GM23248 (cell line): ENCODE data around the gene GCSH. TPM values are rescaled to one million over a fixed set of nuclear protein-coding genes. Genes with fewer than 3 reads are reported as not detected.

Experiments
- DNase-seq: peaks from one replicate; pipeline ENCODE4 v3.0.0-alpha.2; 2015
- H2AFZ ChIP-seq: fragments of 200-600 bp; sonication (generic); 2 replicates; pipeline ENCODE4 v1.6.1; 2016; ENCODE audit warnings: antibody characterized with exemption
- H3F3A ChIP-seq: fragments of 200-600 bp; sonication (generic); 2 replicates; pipeline ENCODE4 v1.6.1; 2016; ENCODE audit warnings: mild to moderate bottlenecking, antibody characterized with exemption, mixed run types; ENCODE audit not compliant: insufficient read depth
- H3K27ac ChIP-seq: fragments of 200-600 bp; sonication (generic); 2 replicates; pipeline ENCODE4 v1.5.1; 2016; ENCODE audit warnings: mild to moderate bottlenecking
- H3K27me3 ChIP-seq: fragments of 200-600 bp; sonication (generic); replicated peaks from 2 replicates; pipeline ENCODE4 v1.6.1; 2016; ENCODE audit warnings: mild to moderate bottlenecking; ENCODE audit not compliant: insufficient read depth
- H3K36me3 ChIP-seq: fragments of 200-600 bp; sonication (generic); 2 replicates; pipeline ENCODE4 v1.6.1; 2016; ENCODE audit warnings: low read depth, mild to moderate bottlenecking
- H3K4me1 ChIP-seq: fragments of 200-600 bp; sonication (generic); 2 replicates; pipeline ENCODE4 v1.6.1; 2016; ENCODE audit warnings: mild to moderate bottlenecking; ENCODE audit not compliant: insufficient read depth
- H3K4me2 ChIP-seq: fragments of 200-600 bp; sonication (generic); one replicate; pipeline ENCODE4 v1.6.1; 2016; ENCODE audit warnings: mild to moderate bottlenecking; ENCODE audit not compliant: unreplicated experiment
- H3K4me3 ChIP-seq: fragments of 200-600 bp; sonication (generic); 2 replicates; pipeline ENCODE4 v1.5.1; 2016; ENCODE audit warnings: mild to moderate bottlenecking
- H3K79me2 ChIP-seq: fragments of 200-600 bp; sonication (generic); 2 replicates; pipeline ENCODE4 v1.6.1; 2016; ENCODE audit warnings: mild to moderate bottlenecking; ENCODE audit not compliant: insufficient read depth
- H3K9ac ChIP-seq: fragments of 200-600 bp; sonication (generic); 2 replicates; pipeline ENCODE4 v1.6.1; 2016; ENCODE audit warnings: mild to moderate bottlenecking
- H3K9me2 ChIP-seq: fragments of 200-600 bp; sonication (generic); 2 replicates; pipeline ENCODE4 v1.6.1; 2016; ENCODE audit warnings: mixed run types, mild to moderate bottlenecking, moderate library complexity; ENCODE audit not compliant: insufficient read depth
- H3K9me3 ChIP-seq: fragments of 200-600 bp; sonication (generic); one replicate; pipeline ENCODE4 v1.6.1; 2017; ENCODE audit warnings: low read depth
- H4K20me1 ChIP-seq: fragments of 200-600 bp; sonication (generic); 2 replicates; pipeline ENCODE4 v1.6.0; 2016; ENCODE audit not compliant: insufficient read depth
- EZH2 ChIP-seq: fragments of 200-600 bp; sonication (generic); IDR thresholded peaks from 2 replicates; pipeline ENCODE4 v1.6.1; 2018; ENCODE audit warnings: antibody characterized with exemption, mild to moderate bottlenecking; ENCODE audit not compliant: insufficient read depth, poor library complexity, severe bottlenecking
- EZH2phosphoT487 ChIP-seq: fragments of 200-600 bp; sonication (generic); IDR thresholded peaks from 2 replicates; pipeline ENCODE4 v1.6.1; 2018; ENCODE audit warnings: antibody characterized with exemption, moderate library complexity, mild to moderate bottlenecking, low read depth; ENCODE audit not compliant: insufficient read depth
- WGBS, 2 experiments: methylation state at CpG; one replicate each; pipeline ENCODE4 v1.1.6; 2015 to 2017; ENCODE audit warnings: low lambda C conversion rate in 2 of 2, low coverage in 1 of 2; ENCODE audit errors: missing lambda C conversion rate in 2 of 2; 5-methylcytosine and 5-hydroxymethylcytosine counted together
- in situ Hi-C: fragments of 300-500 bp; cut with MboI; formaldehyde crosslinking; loops from 2 replicates; pipeline ENCODE4 v1.15.0; 2020
- polyA plus RNA-seq: library from polyadenylated mRNA; unstranded; fragments of >200 nt; fragmentation: Nextera tagmentation; extraction: Ambion mirVana; gene quantifications from 2 replicates; pipeline ENCODE4 v1.2.1, GENCODE V29; 2016
- total RNA-seq: library from RNA; depleted of rRNA; stranded (reverse); fragments of >200 nt; shearing (Covaris generic); gene quantifications from 2 replicates; pipeline ENCODE4 v1.2.3, GENCODE V29; 2014

Gene GCSH
- total and polyA plus RNA-seq, 2 experiments from 2014 or later = 26.3 to 57.0 TPM

- DNase-seq = no peak
- H3K79me2 ChIP-seq = no peaks in the 10 kb centered on the region
- no peaks in the 10 kb centered on the region for H3K4me1 ChIP-seq
- H3K4me2 ChIP-seq = no peak overlapping the region
- in situ Hi-C loops = no loop called here
- no peaks in the 10 kb centered on the region for H4K20me1 ChIP-seq
- no peak overlapping the region for H2AFZ ChIP-seq
- H3K4me3 ChIP-seq = no peak overlapping the region
- 62 to 69% methylated on average over 11 of the region's 11 CpGs for WGBS, 2 experiments
- H3K27ac ChIP-seq = no peak overlapping the region
- no peaks in the 10 kb centered on the region for H3K36me3 ChIP-seq
- no peaks in the 10 kb centered on the region for H3F3A ChIP-seq
- H3K9me2 ChIP-seq = no peaks in the 10 kb centered on the region
- no peak overlapping the region for H3K9ac ChIP-seq
- H3K27me3 ChIP-seq = no peaks in the 10 kb centered on the region
- TF ChIP-seq EZH2 = no peak
- no peak for TF ChIP-seq EZH2phosphoT487
- H3K9me3 ChIP-seq = no peaks in the 10 kb centered on the region
These were observed 42.4 kb downstream of the GCSH start for GRCh38 chr16:81053761-81054160.

DNA sequence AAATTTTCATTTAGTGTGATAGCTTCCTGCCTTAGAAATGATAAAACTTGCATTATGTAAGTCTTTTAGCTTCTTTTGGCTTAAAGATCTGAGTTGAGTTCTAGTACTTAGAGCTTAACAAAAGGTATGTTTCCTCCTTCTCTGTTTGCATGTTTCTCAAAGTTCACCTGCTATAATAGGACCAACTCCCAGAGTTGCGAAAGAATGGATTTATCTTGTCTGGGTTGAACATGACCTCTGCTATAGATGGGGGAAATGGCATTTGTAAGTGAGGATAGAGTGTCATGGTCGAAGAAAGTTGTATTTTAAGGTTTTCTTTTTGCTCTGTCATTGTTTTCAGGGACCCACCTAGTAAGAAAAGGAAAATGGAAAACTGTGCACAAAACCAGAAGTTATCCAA lies 53.4 kb downstream of the GCSH start:
- H3K27ac ChIP-seq = no peak overlapping the region
- H3F3A ChIP-seq = no peaks in the 10 kb centered on the region
- DNase-seq = no peak
- TF ChIP-seq EZH2phosphoT487 (no peak), EZH2 (no peak)
- in situ Hi-C loops = loop anchor here (25.0 kb wide), 1 partner anchor 694 kb away; no protein-coding TSS in a partner anchor
- no peak overlapping the region for H2AFZ ChIP-seq
- whole genome bisulfite sequencing, 2 experiments = 97 to 98% methylated on average over 2 of the region's 2 CpGs
- no peak overlapping the region for H3K4me2 ChIP-seq
- H3K27me3 ChIP-seq = no peaks in the 10 kb centered on the region
- H3K36me3 ChIP-seq = peaks cover 30% of the 10 kb centered on the region; the same call in 1 of the 2 replicates
- H3K9ac ChIP-seq = no peak overlapping the region
- H3K9me2 ChIP-seq = no peaks in the 10 kb centered on the region
- H3K4me3 ChIP-seq = no peak overlapping the region
- peaks cover 33% of the 10 kb centered on the region for H3K79me2 ChIP-seq
- H3K9me3 ChIP-seq = no peaks in the 10 kb centered on the region
- H4K20me1 ChIP-seq = no peaks in the 10 kb centered on the region
- no peaks in the 10 kb centered on the region for H3K4me1 ChIP-seq

DNA sequence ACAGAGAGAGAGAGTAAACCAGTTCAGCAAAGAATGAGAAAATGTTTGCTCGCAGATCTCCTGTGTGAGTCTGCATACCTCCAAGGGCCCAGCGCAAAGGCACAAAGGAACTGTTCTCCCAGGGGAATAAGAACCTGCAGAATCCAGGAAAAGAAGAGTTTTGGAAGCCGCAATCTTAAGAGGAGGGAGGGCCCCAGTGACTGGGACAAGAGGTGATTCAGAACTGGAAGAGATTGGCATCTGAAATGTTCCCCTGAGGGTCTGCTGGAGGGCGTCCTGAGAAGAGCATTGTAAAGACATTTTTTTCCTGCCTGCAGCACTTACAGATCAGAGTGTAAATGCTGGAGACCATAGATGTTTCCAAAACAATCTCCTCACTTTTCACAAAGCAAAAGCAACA lies 54.5 kb downstream of the GCSH start:
- WGBS, 2 experiments = 82 to 83% methylated on average over 4 of the region's 4 CpGs

DNA sequence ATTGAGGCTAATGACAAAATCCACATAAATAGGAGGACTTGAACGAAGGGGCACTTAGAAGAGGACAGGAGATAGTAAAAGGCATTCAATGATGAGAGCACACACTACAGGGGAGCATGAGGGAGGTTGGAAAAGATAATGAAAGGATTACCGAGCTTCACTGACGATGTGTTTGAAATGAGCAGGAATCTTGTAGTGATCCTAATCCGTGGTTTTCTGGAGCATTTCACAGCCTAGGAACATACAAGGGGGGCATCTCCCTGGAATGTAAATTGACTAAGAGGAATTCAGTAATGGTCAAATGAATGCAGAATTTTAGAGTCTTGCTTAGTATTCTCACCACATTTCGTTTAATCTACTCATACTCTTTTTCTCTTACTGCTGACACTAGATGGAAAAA lies 55.4 kb downstream of the GCSH start:
- no peak for TF ChIP-seq EZH2
- no peak for TF ChIP-seq EZH2phosphoT487
- in situ Hi-C loops = loop anchor here (25.0 kb wide), 1 partner anchor 696 kb away; no protein-coding TSS in a partner anchor
- no peaks in the 10 kb centered on the region for H3K27me3 ChIP-seq
- no peak overlapping the region for H3K4me2 ChIP-seq
- peaks cover 10% of the 10 kb centered on the region; the same call in 1 of the 2 replicates for H3K4me1 ChIP-seq
- H3K79me2 ChIP-seq = peaks cover 49% of the 10 kb centered on the region
- peaks cover 30% of the 10 kb centered on the region; the same call in 1 of the 2 replicates for H3K36me3 ChIP-seq
- no peaks in the 10 kb centered on the region for H4K20me1 ChIP-seq
- 83 to 87% methylated on average over 5 of the region's 5 CpGs for WGBS, 2 experiments
- no peak for DNase-seq
- no peaks in the 10 kb centered on the region for H3F3A ChIP-seq
- no peak overlapping the region for H2AFZ ChIP-seq
- no peaks in the 10 kb centered on the region for H3K9me3 ChIP-seq
- no peaks in the 10 kb centered on the region for H3K9me2 ChIP-seq
- no peak overlapping the region for H3K27ac ChIP-seq
- H3K4me3 ChIP-seq = no peak overlapping the region
- H3K9ac ChIP-seq = no peak overlapping the region

More for the DNA sequence above, 54.5 kb downstream of the GCSH start:
- Histone ChIP-seq H3K27me3 (no peaks in the 10 kb centered on the region), H3K9me3 (no peaks in the 10 kb centered on the region), H3K79me2 (peaks cover 44% of the 10 kb centered on the region), H3K36me3 (peaks cover 30% of the 10 kb centered on the region; the same call in 1 of the 2 replicates), H3K4me3 (no peak overlapping the region), H3K9ac (no peak overlapping the region), H3F3A (no peaks in the 10 kb centered on the region), H3K4me1 (peaks cover 8% of the 10 kb centered on the region; the same call in 1 of the 2 replicates), H3K27ac (no peak overlapping the region), H4K20me1 (no peaks in the 10 kb centered on the region), H3K4me2 (no peak overlapping the region), H2AFZ (no peak overlapping the region), H3K9me2 (no peaks in the 10 kb centered on the region)
- in situ Hi-C loops = loop anchor here (25.0 kb wide), 1 partner anchor 696 kb away; no protein-coding TSS in a partner anchor
- TF ChIP-seq EZH2 (no peak), EZH2phosphoT487 (no peak)
- no peak for DNase-seq
